A673 (cell line): ENCODE results near the gene MYOZ1. TPM values are rescaled to one million over a fixed set of nuclear protein-coding genes. Genes with fewer than 3 reads are reported as not detected.

Experiments used
- BruUV-seq: library from RNA; stranded (reverse); fragments of 400-500 nt; replicated peaks from 2 replicates; lab custom pipeline; 2021; lab: Mats Ljungman, UMichigan
- CTCF ChIA-PET: fragments of 300-600 bp; sonication (Branson Sonifier 250); formaldehyde crosslinking; loops from one replicate; lab custom pipeline; 2022; ENCODE audit warnings: antibody characterized with exemption; lab: Charles Lee
- POLR2A ChIA-PET: fragments of 300-600 bp; sonication (Branson Sonifier 250); formaldehyde crosslinking; loops from one replicate; lab custom pipeline; 2022; ENCODE audit warnings: antibody characterized with exemption; ENCODE audit not compliant: low non-redundant PET; lab: Charles Lee
- DNase-seq: peaks from one replicate; pipeline ENCODE4 v3.0.0-alpha.2; 2015; ENCODE audit warnings: low spot score
- H3K27ac ChIP-seq: fragments of 200-600 bp; sonication (generic); 2 replicates; pipeline ENCODE4 v1.5.1; 2016; ENCODE audit warnings: mixed run types, low read depth, mild to moderate bottlenecking, mixed read lengths, antibody characterized with exemption, low read length; ENCODE audit not compliant: poor library complexity, severe bottlenecking
- H3K27me3 ChIP-seq: fragments of 200-600 bp; sonication (generic); replicated peaks from 2 replicates; pipeline ENCODE4 v1.6.1; 2017; ENCODE audit warnings: mixed run types, low read depth, mild to moderate bottlenecking, mixed read lengths, antibody characterized with exemption, low read length; ENCODE audit not compliant: insufficient read depth, poor library complexity
- H3K36me3 ChIP-seq: fragments of 200-600 bp; sonication (generic); 2 replicates; pipeline ENCODE4 v1.6.1; 2016; ENCODE audit warnings: mixed run types, mild to moderate bottlenecking, mixed read lengths, antibody characterized with exemption, low read length; ENCODE audit not compliant: insufficient read depth, poor library complexity, severe bottlenecking
- H3K4me1 ChIP-seq: fragments of 200-600 bp; sonication (generic); 2 replicates; pipeline ENCODE4 v1.6.1; 2017; ENCODE audit warnings: mixed run types, mild to moderate bottlenecking, mixed read lengths, antibody characterized with exemption, low read length; ENCODE audit not compliant: insufficient read depth, poor library complexity, severe bottlenecking
- H3K4me3 ChIP-seq: fragments of 200-600 bp; sonication (generic); 2 replicates; pipeline ENCODE4 v1.5.1; 2016; ENCODE audit warnings: low read depth, mixed run types, mild to moderate bottlenecking, mixed read lengths, low read length; ENCODE audit not compliant: poor library complexity, severe bottlenecking
- H3K9me3 ChIP-seq: fragments of 200-600 bp; sonication (generic); 2 replicates; pipeline ENCODE4 v1.6.1; 2016; ENCODE audit warnings: mixed run types, low read depth, mild to moderate bottlenecking, mixed read lengths, antibody characterized with exemption, low read length; ENCODE audit not compliant: poor library complexity, severe bottlenecking
- CTCF ChIP-seq: fragments of 300-800, 200-600 bp; sonication (generic); conservative IDR thresholded peaks from 2 replicates; pipeline ENCODE4 v1.5.1; 2017; ENCODE audit warnings: low read depth, mild to moderate bottlenecking, antibody characterized with exemption, low read length, moderate library complexity, mixed read lengths
- EZH2 ChIP-seq: fragments of 200-600 bp; sonication (generic); IDR thresholded peaks from 2 replicates; pipeline ENCODE4 v1.6.1; 2017; ENCODE audit warnings: borderline replicate concordance, low read depth, mild to moderate bottlenecking, mixed read lengths, antibody characterized with exemption, low read length; ENCODE audit not compliant: poor library complexity, severe bottlenecking
- intact Hi-C: fragments of 100-400 bp; cut with micrococcal nuclease; formaldehyde crosslinking; loops from one replicate; pipeline ENCODE4 v1.10.0; 2022; ENCODE audit not compliant: unreplicated experiment
- total RNA-seq: library from RNA; stranded (reverse); gene quantifications from 2 replicates; pipeline ENCODE4 v1.2.3, GENCODE V29; 2021

Gene MYOZ1
- total RNA-seq, 1 experiment from 2014 or later = 0.19 TPM

- intact Hi-C loops = no loop called here
Observed at GRCh38 chr10:73655990-73656298, 14.7 kb upstream of the MYOZ1 start, which contains the start of gene SYNPO2L. TSS of gene SYNPO2L (minus strand) at chr10:73656029. CDS start at chr10:73655922, 107 bp downstream.

GRCh38 chr10:73655257-73655989 is 14.1 kb upstream of the MYOZ1 start:
- DNase-seq = no peak
- H3K27me3 ChIP-seq = no peaks in the 10 kb centered on the region
- ChIA-PET CTCF (no interaction called here), POLR2A (no interaction called here)
- H3K27ac ChIP-seq = no peak overlapping the region
- no peaks in the 10 kb centered on the region for H3K4me1 ChIP-seq
- H3K4me3 ChIP-seq = no peak overlapping the region
- H3K36me3 ChIP-seq = no peaks in the 10 kb centered on the region
- intact Hi-C loops = no loop called here
- TF ChIP-seq EZH2 (no peak), CTCF (no peak)
- no TSS peak for BruUV-seq
- no peaks in the 10 kb centered on the region for H3K9me3 ChIP-seq

More at GRCh38 chr10:73655990-73656298, 14.7 kb upstream of the MYOZ1 start, which contains the start of gene SYNPO2L:
- Histone ChIP-seq H3K27me3 (no peaks in the 10 kb centered on the region), H3K36me3 (no peaks in the 10 kb centered on the region), H3K27ac (no peak within 1 kb of the TSS), H3K4me3 (no peak within 1 kb of the TSS), H3K4me1 (no peaks in the 10 kb centered on the region), H3K9me3 (no peaks in the 10 kb centered on the region)
- CTCF ChIA-PET = no interaction called here
- POLR2A ChIA-PET = no interaction called here
- DNase-seq = no peak
- TF ChIP-seq EZH2 (no peak), CTCF (no peak)
- no TSS peak for BruUV-seq

GRCh38 chr10:73653701-73654100 is 12.4 kb upstream of the MYOZ1 start:
- intact Hi-C loops = no loop called here
- H3K4me1 ChIP-seq = no peaks in the 10 kb centered on the region
- DNase-seq = peak; percentile 43
- H3K4me3 ChIP-seq = no peak overlapping the region
- no peaks in the 10 kb centered on the region for H3K36me3 ChIP-seq
- CTCF ChIA-PET = no interaction called here
- POLR2A ChIA-PET = no interaction called here
- no TSS peak for BruUV-seq
- H3K9me3 ChIP-seq = no peaks in the 10 kb centered on the region
- TF ChIP-seq EZH2 (no peak), CTCF (0 out of 2 replicates have a peak, but pooled peaks have one; percentile 17)
- H3K27ac ChIP-seq = no peak overlapping the region
- no peaks in the 10 kb centered on the region for H3K27me3 ChIP-seq
